ENCODE results near the gene RAB10. TPM values are rescaled to one million over a fixed set of nuclear protein-coding genes. Genes with fewer than 3 reads are reported as not detected.

The RAB10 gene
- polyA plus RNA-seq, 1 donor (not counting 4 experiments of a cell fraction or from before 2014, with no cell fraction given), result 252 TPM

- FAIRE-seq (no peak), DNase-seq (ENCODE audit: low read depth, low spot score) (no peak)
- no peak overlapping the region for H3K4me2 ChIP-seq (ENCODE audit: control insufficient read depth, extremely low read depth, insufficient read depth, low read depth, low read length)
- no peaks in the 10 kb centered on the region for H3K27me3 ChIP-seq (ENCODE audit: control insufficient read depth, extremely low read depth, insufficient read depth, low read length)
- H3K4me1 ChIP-seq (ENCODE audit: control insufficient read depth, extremely low read depth, insufficient read depth, low read length), result no peaks in the 10 kb centered on the region
- H3K9ac ChIP-seq (ENCODE audit: control insufficient read depth, extremely low read depth, insufficient read depth, low read length), result no peak overlapping the region
- H3K4me3 ChIP-seq (ENCODE audit: control insufficient read depth in 2 of 3, extremely low read depth in 1 of 3, insufficient read depth in 2 of 3, low read depth in 1 of 3, low read length in 3 of 3), result no peak overlapping the region
- peaks cover 5% of the 10 kb centered on the region for H4K20me1 ChIP-seq (ENCODE audit: control insufficient read depth, extremely low read depth, insufficient read depth, low read length)
- H3K9me1 ChIP-seq (ENCODE audit: control insufficient read depth, extremely low read depth, insufficient read depth, low read length), result no peaks in the 10 kb centered on the region
- dilution Hi-C loops (cut with MboI; ENCODE audit: extremely low pct_ligation_motif_present, low sequenced_read_pairs), result no loop called here
- no peak overlapping the region for H3K27ac ChIP-seq (ENCODE audit: control insufficient read depth, insufficient read depth, low read length)
- TF ChIP-seq EZH2 (IDR thresholded peaks at IDR 0.05; ENCODE audit: low read length), result no peak
- TF ChIP-seq, protein P1, sequence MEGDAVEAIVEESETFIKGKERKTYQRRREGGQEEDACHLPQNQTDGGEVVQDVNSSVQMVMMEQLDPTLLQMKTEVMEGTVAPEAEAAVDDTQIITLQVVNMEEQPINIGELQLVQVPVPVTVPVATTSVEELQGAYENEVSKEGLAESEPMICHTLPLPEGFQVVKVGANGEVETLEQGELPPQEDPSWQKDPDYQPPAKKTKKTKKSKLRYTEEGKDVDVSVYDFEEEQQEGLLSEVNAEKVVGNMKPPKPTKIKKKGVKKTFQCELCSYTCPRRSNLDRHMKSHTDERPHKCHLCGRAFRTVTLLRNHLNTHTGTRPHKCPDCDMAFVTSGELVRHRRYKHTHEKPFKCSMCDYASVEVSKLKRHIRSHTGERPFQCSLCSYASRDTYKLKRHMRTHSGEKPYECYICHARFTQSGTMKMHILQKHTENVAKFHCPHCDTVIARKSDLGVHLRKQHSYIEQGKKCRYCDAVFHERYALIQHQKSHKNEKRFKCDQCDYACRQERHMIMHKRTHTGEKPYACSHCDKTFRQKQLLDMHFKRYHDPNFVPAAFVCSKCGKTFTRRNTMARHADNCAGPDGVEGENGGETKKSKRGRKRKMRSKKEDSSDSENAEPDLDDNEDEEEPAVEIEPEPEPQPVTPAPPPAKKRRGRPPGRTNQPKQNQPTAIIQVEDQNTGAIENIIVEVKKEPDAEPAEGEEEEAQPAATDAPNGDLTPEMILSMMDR (optimal IDR thresholded peaks at IDR 0.05 in 1 of 3, IDR thresholded peaks at IDR 0.05 in 1 of 3, conservative IDR thresholded peaks at IDR 0.05 in 1 of 3; ENCODE audit: extremely low read depth in 1 of 3, insufficient read depth in 2 of 3, low read length in 3 of 3), result no peak
- no peak overlapping the region for H2AFZ ChIP-seq (ENCODE audit: control insufficient read depth, low read length)
- peaks cover 10 to 18% of the 10 kb centered on the region in 2 experiments for H3K36me3 ChIP-seq (ENCODE audit: control insufficient read depth in 2 of 2, extremely low read depth in 1 of 2, insufficient read depth in 2 of 2, low read length in 2 of 2)
- H3K79me2 ChIP-seq (ENCODE audit: control insufficient read depth, insufficient read depth, low read length), result peaks cover 3% of the 10 kb centered on the region
- no peaks in the 10 kb centered on the region for H3K9me3 ChIP-seq (ENCODE audit: control insufficient read depth, low read depth, low read length)
Observed at GRCh38 chr2:26136451-26136850, 102.6 kb downstream of the RAB10 start.

DNA sequence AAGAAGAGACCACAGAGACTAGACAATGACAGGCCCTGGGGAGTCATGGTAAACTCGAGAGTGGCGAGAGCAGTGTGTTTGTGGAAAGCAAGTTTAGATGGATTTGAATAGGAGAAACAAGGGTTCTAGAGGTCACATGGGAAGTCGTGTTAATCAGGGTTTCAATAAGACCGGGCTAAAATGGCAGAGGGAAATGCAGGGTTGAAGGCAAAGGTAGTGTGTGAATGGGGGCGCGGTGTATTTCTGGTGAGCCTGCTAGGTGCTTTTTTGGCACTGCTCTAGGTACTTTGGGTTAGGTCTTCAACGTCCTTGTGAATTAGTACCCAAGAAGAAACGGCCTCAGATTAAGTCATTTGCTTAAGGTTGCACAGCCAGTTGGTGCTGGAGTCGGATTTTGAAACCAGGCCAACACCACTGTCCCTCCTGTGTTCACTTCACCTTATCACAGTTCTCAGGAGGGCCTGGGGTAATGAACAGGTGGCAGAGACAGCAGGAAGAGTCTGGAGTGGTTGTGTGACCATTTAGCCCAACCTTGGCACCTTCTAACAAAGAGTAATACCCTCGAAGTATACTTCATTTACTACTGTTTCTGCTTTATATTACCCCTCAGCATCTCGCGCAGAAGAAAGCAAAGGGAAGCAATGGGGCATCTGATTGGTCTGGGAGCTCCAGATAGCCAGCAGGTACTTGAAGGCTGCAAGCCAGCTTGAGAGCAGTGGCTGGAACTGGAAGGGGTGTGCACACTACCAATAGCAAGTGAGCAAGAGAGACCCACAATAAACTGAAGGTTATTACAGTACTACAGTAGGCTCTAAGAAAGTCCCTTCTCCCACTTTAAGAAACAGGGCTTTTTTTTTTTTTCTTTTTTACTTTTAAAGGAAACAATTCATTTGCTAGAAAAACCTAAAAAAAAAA lies 105.6 kb downstream of the RAB10 start:
- TF ChIP-seq EZH2 (IDR thresholded peaks at IDR 0.05; ENCODE audit: low read length), result no peak
- TF ChIP-seq, protein P1 (optimal IDR thresholded peaks at IDR 0.05 in 1 of 3, IDR thresholded peaks at IDR 0.05 in 1 of 3, conservative IDR thresholded peaks at IDR 0.05 in 1 of 3; ENCODE audit: extremely low read depth in 1 of 3, insufficient read depth in 2 of 3, low read length in 3 of 3), result no peak
- H3K27ac ChIP-seq (ENCODE audit: control insufficient read depth, insufficient read depth, low read length), result no peak overlapping the region
- DNase-seq (ENCODE audit: low read depth, low spot score) (no peak), FAIRE-seq (no peak)
- H3K9ac ChIP-seq (ENCODE audit: control insufficient read depth, extremely low read depth, insufficient read depth, low read length), result no peak overlapping the region
- H3K4me1 ChIP-seq (ENCODE audit: control insufficient read depth, extremely low read depth, insufficient read depth, low read length), result no peaks in the 10 kb centered on the region
- no peak overlapping the region for H2AFZ ChIP-seq (ENCODE audit: control insufficient read depth, low read length)
- no peaks in the 10 kb centered on the region for H3K9me1 ChIP-seq (ENCODE audit: control insufficient read depth, extremely low read depth, insufficient read depth, low read length)
- H4K20me1 ChIP-seq (ENCODE audit: control insufficient read depth, extremely low read depth, insufficient read depth, low read length), result no peaks in the 10 kb centered on the region
- no peaks in the 10 kb centered on the region for H3K9me3 ChIP-seq (ENCODE audit: control insufficient read depth, low read depth, low read length)
- no peak overlapping the region for H3K4me2 ChIP-seq (ENCODE audit: control insufficient read depth, extremely low read depth, insufficient read depth, low read depth, low read length)
- no peaks in the 10 kb centered on the region for H3K27me3 ChIP-seq (ENCODE audit: control insufficient read depth, extremely low read depth, insufficient read depth, low read length)
- dilution Hi-C loops (cut with MboI; ENCODE audit: extremely low pct_ligation_motif_present, low sequenced_read_pairs), result no loop called here
- H3K36me3 ChIP-seq (ENCODE audit: control insufficient read depth in 2 of 2, extremely low read depth in 1 of 2, insufficient read depth in 2 of 2, low read length in 2 of 2), result peaks cover 8 to 14% of the 10 kb centered on the region in 2 experiments
- no peak overlapping the region for H3K4me3 ChIP-seq (ENCODE audit: control insufficient read depth in 2 of 3, extremely low read depth in 1 of 3, insufficient read depth in 2 of 3, low read depth in 1 of 3, low read length in 3 of 3)
- H3K79me2 ChIP-seq (ENCODE audit: control insufficient read depth, insufficient read depth, low read length), result no peaks in the 10 kb centered on the region

Measured in keratinocyte (primary cell).